GM19240 (cell line): ENCODE data around the gene GRHL3.

ENCODE experiments used
- DNase-seq: peaks from one replicate; pipeline ENCODE4 v3.0.0; 2011; ENCODE audit warnings: low spot score; ENCODE audit not compliant: insufficient read length

GRHL3 gene

GRCh38 chr1:24317956-24318614 lies 1.1 kb upstream of the GRHL3 start:
- DNase-seq: no peak

- no peak for DNase-seq
Observed at GRCh38 chr1:24318615-24319311, 394 bp upstream of the GRHL3 start.

GRCh38 chr1:24319962-24320361 lies 805 bp downstream of the GRHL3 start:
- DNase-seq: no peak

- DNase-seq: no peak
Observed at GRCh38 chr1:24321126-24321525, 2.0 kb downstream of the GRHL3 start.

GRCh38 chr1:24321697-24322469 lies 2.7 kb downstream of the GRHL3 start:
- DNase-seq: peak; percentile 56

- no peak for DNase-seq
Observed at GRCh38 chr1:24322470-24323177, 3.5 kb downstream of the GRHL3 start.

- no peak for DNase-seq
Observed at GRCh38 chr1:24323281-24323680, 4.1 kb downstream of the GRHL3 start.

- DNase-seq: no peak
Observed at GRCh38 chr1:24324903-24325302, 5.7 kb downstream of the GRHL3 start.

- no peak for DNase-seq
Observed at GRCh38 chr1:24325587-24326449, 6.7 kb downstream of the GRHL3 start.

- DNase-seq: no peak
Observed at GRCh38 chr1:24327486-24327885, 8.3 kb downstream of the GRHL3 start.

GRCh38 chr1:24327891-24328290 lies 8.7 kb downstream of the GRHL3 start:
- DNase-seq: no peak

GRCh38 chr1:24329331-24329730 lies 10.2 kb downstream of the GRHL3 start:
- no peak for DNase-seq

GRCh38 chr1:24329797-24330543 lies 10.8 kb downstream of the GRHL3 start:
- DNase-seq: no peak

GRCh38 chr1:24331961-24332673 lies 13.0 kb downstream of the GRHL3 start:
- DNase-seq: no peak

- DNase-seq: no peak
Observed at GRCh38 chr1:24336075-24336474, 16.9 kb downstream of the GRHL3 start.

GRCh38 chr1:24337455-24337854 lies 18.3 kb downstream of the GRHL3 start:
- no peak for DNase-seq

GRCh38 chr1:24338447-24338846 lies 19.3 kb downstream of the GRHL3 start:
- no peak for DNase-seq

- no peak for DNase-seq
Observed at GRCh38 chr1:24339996-24340395, 20.8 kb downstream of the GRHL3 start.

GRCh38 chr1:24340770-24341169 lies 21.6 kb downstream of the GRHL3 start:
- no peak for DNase-seq
